HAP-1 (cell line): Measurements from ENCODE around the gene FRMD1.

Source experiments
- DNase-seq, 2 experiments: peaks; one replicate each; pipeline ENCODE4 v3.0.0-alpha.2; 2016 to 2020; ENCODE audit warnings: low spot score in 2 of 2
- H3K27me3 ChIP-seq: fragments of 250-450 bp; sonication (Bioruptor Pico); 2 replicates; pipeline ENCODE4 v1.5.1; 2020; ENCODE audit warnings: low read depth, mild to moderate bottlenecking, moderate library complexity
- H3K36me3 ChIP-seq: fragments of 250-450 bp; sonication (Bioruptor Pico); replicated peaks from 2 replicates; pipeline ENCODE4 v1.5.1; 2020; ENCODE audit warnings: mild to moderate bottlenecking
- H3K4me1 ChIP-seq: fragments of 250-450 bp; sonication (Bioruptor Pico); 2 replicates; pipeline ENCODE4 v1.5.1; 2020; ENCODE audit warnings: mild to moderate bottlenecking
- H3K4me3 ChIP-seq: fragments of 250-450 bp; sonication (Bioruptor Pico); 2 replicates; pipeline ENCODE4 v1.5.1; 2020; ENCODE audit warnings: mild to moderate bottlenecking, moderate library complexity
- H3K9me3 ChIP-seq: fragments of 250-450 bp; sonication (Bioruptor Pico); 2 replicates; pipeline ENCODE4 v1.5.1; 2020; ENCODE audit warnings: mild to moderate bottlenecking, moderate library complexity
- in situ Hi-C: fragments of 300-500 bp; cut with MboI; formaldehyde crosslinking; loops from 3 replicates; pipeline ENCODE4 v1.14.3; 2020; ENCODE audit warnings: low sequenced_read_pairs, inconsistent platforms, mixed read lengths

Gene FRMD1

GRCh38 chr6:168037856-168038255 is 41.2 kb downstream of the FRMD1 start:
- no peaks in the 10 kb centered on the region for H3K27me3 ChIP-seq
- in situ Hi-C loops, result no loop called here
- no peaks in the 10 kb centered on the region for H3K9me3 ChIP-seq
- H3K36me3 ChIP-seq, result no peaks in the 10 kb centered on the region
- DNase-seq, result no peak
- H3K4me3 ChIP-seq, result no peak overlapping the region
- H3K4me1 ChIP-seq, result peaks cover 14% of the 10 kb centered on the region

DNA sequence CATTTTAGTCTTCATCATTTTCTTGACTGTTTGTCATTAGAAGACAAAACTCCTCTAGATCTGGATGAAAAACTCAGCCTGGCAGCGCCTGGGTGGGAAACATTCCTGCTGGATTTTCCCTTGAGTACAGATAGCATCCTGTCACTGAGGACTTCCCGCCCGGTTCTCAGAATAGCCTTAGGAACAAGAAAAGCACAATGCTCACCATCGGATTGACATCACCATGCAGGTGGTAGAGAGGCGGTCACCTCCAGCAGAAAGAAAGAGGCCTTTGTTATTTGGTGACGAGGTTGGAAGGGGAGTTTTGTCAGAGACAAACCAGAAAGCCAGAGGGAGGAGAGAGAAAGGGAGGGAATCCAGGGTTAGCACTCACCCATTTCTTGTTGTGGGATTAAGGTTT is 41.8 kb downstream of the FRMD1 start:
- no peaks in the 10 kb centered on the region for H3K27me3 ChIP-seq
- H3K4me3 ChIP-seq, result no peak overlapping the region
- H3K9me3 ChIP-seq, result no peaks in the 10 kb centered on the region
- DNase-seq, result no peak
- H3K36me3 ChIP-seq, result no peaks in the 10 kb centered on the region
- in situ Hi-C loops, result no loop called here
- peaks cover 14% of the 10 kb centered on the region for H3K4me1 ChIP-seq

DNA sequence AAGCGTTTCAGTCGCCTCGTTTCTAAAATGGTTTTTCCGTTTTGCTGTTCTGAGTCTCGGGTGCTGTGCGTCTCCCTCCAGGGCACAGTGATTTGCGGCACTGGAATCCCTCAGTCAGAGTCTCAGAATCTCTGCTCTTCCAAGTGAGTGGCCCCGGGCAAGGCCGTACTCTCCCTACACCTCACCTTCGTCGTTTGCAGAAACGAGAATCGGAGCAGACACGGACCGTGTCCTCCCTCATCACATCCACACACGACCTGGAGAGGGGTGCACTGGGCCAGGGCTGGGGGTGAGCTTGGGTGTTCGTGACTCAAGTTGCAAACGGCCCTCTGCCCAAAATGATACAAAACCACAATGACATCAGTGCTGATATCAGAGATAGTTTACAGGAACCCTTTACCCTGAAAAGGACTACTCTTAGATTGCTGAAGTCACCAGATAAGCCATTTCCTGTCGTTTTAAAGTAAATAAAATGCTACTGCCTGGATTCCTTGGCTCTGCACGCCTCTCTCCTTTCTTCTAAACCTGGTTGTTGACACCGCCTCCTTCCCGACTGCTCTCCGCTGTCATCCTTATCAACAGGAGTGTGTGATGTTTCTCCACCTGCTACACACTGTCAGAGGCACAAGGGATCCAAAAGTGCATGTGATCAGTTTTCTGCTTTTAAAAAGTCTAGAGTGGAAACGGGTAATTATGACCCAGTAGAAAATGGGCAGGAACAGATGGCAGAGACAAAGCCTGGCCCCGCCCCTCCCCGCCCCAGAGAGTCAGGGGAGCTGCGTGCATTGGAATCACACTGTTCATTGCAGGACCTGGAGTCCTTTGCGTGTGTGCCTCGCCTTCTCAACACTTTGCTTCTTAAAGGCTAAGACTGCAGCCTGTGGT is 43.1 kb downstream of the FRMD1 start:
- H3K27me3 ChIP-seq, result no peaks in the 10 kb centered on the region
- in situ Hi-C loops, result no loop called here
- H3K36me3 ChIP-seq, result no peaks in the 10 kb centered on the region
- DNase-seq, result peak; percentile 14 to 72
- H3K4me1 ChIP-seq, result peaks cover 8% of the 10 kb centered on the region
- no peaks in the 10 kb centered on the region for H3K9me3 ChIP-seq
- peak overlapping the region; percentile 26 for H3K4me3 ChIP-seq

DNA sequence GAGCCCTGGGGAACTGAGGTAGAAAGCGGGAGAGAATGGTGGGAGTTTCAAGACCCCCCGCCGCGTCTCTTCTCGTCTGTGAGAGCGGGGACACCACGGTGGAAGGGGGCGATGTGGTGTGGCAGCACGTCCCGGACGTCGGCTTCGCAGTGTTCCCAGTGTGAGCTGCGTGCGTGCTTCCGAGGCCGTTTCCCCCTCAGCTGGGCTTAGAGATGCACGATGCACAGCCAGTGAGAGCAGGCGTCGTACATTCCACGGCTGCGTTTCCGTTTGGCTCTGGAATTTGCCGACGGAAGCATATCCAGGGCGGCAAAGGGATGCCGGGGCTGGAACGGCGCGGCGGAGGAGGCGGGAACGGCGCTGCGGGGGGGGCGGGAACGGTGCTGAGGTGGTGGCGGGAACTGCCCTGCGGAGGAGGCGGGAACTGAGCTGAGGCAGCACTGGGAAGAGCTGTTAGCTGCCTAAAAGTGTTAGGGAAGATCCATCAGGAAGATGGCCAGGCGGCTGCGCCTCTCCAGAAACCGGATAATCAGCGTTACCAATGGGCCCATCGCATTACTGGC is 43.8 kb downstream of the FRMD1 start:
- Histone ChIP-seq H3K36me3 (no peaks in the 10 kb centered on the region), H3K4me1 (peaks cover 8% of the 10 kb centered on the region), H3K4me3 (peak overlapping the region; percentile 26), H3K27me3 (no peaks in the 10 kb centered on the region), H3K9me3 (no peaks in the 10 kb centered on the region)
- peak; percentile 58 to 59 for DNase-seq
- in situ Hi-C loops, result no loop called here

DNA sequence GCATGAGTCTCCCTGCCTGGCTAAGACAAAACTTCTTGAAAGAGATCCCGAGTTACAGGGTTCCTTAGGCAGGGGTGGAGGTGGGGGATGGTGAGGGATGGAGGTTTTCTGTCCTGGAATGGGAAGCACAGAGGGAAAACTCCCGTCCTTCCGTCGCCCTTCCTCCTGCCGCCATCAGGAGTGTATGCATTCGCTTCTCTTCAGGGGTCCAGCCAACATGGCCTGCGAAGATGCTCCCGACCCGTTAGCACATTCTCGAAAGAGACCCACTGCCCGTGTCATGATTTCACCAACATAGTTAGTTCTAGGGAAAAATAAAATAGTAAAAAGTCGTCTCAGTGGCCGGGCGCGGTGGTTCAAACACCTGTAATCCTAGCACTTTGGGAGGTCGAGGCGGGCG is 44.5 kb downstream of the FRMD1 start:
- peaks cover 8% of the 10 kb centered on the region for H3K4me1 ChIP-seq
- no peak for DNase-seq
- H3K4me3 ChIP-seq, result no peak overlapping the region
- in situ Hi-C loops, result no loop called here
- H3K36me3 ChIP-seq, result no peaks in the 10 kb centered on the region
- no peaks in the 10 kb centered on the region for H3K27me3 ChIP-seq
- no peaks in the 10 kb centered on the region for H3K9me3 ChIP-seq

DNA sequence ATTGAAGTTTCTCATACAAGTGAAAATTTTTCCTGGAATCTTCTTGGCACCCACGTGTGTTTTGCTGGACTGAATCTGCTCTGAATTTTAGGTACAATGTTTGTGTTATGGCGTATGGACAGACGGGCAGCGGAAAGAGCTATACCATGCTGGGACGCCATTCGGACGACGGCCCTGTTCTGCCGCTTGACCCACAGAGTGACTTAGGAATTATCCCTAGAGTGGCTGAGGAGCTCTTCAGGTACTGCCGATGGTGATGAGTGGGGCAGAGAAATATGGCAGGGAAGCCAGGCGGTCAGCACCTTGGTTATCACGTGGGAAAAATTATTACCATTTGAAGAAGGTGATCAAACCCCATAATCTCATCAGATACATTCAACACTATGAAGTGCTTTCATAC is 45.2 kb downstream of the FRMD1 start:
- Histone ChIP-seq H3K4me1 (peaks cover 8% of the 10 kb centered on the region), H3K36me3 (no peaks in the 10 kb centered on the region), H3K27me3 (no peaks in the 10 kb centered on the region), H3K9me3 (no peaks in the 10 kb centered on the region), H3K4me3 (no peak overlapping the region)
- in situ Hi-C loops, result no loop called here
- DNase-seq, result no peak

DNA sequence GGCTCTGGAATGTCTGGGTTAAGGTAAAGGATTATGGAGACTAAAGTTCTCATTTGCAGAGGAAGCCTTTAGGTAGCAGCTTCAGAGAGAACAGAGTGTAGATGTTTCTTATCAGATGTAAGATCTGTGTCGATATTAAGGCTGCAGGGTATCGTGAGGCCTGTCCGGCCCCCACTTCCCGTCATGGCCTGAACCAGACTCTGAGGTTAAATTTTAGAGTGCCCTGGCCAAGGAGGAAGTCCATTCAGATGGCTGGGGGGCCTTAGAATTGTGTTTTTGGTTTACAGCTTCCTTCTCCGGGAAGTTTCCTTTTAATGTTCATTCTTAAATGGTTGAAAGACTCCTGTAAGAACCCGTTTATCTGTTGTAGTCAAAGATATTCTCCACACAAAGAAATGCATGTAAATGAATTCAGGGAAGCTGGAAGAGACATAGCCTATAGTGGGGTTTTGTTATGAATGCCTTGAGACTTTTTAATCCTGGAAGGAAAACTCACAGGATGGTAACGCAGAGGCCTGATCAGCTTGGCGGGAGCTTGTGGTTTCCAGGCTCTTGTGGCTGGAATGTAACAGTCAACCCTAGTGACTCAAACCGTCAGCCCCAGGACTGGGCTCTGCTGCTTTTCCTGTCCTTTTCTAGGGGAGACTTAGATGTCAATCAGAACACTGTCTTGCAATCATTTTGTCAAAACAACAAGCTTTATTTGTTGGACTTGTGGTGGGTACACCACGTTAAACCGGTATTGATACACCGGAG is 46.8 kb downstream of the FRMD1 start:
- H3K4me1 ChIP-seq, result peaks cover 8% of the 10 kb centered on the region
- no peaks in the 10 kb centered on the region for H3K9me3 ChIP-seq
- peak; percentile 14 to 35 for DNase-seq
- H3K36me3 ChIP-seq, result no peaks in the 10 kb centered on the region
- no peaks in the 10 kb centered on the region for H3K27me3 ChIP-seq
- no peak overlapping the region for H3K4me3 ChIP-seq
- in situ Hi-C loops, result no loop called here

- no peak overlapping the region for H3K4me3 ChIP-seq
- H3K4me1 ChIP-seq, result peaks cover 8% of the 10 kb centered on the region
- no peaks in the 10 kb centered on the region for H3K27me3 ChIP-seq
- no peak for DNase-seq
- H3K36me3 ChIP-seq, result no peaks in the 10 kb centered on the region
- H3K9me3 ChIP-seq, result no peaks in the 10 kb centered on the region
- in situ Hi-C loops, result no loop called here
These were observed 47.5 kb downstream of the FRMD1 start for GRCh38 chr6:168031411-168031971.

GRCh38 chr6:168030908-168031307 is 48.1 kb downstream of the FRMD1 start:
- Histone ChIP-seq H3K9me3 (no peaks in the 10 kb centered on the region), H3K4me1 (peaks cover 5% of the 10 kb centered on the region), H3K36me3 (no peaks in the 10 kb centered on the region), H3K4me3 (no peak overlapping the region), H3K27me3 (no peaks in the 10 kb centered on the region)
- no peak for DNase-seq
- in situ Hi-C loops, result no loop called here

- in situ Hi-C loops, result no loop called here
- H3K27me3 ChIP-seq, result no peaks in the 10 kb centered on the region
- no peaks in the 10 kb centered on the region for H3K36me3 ChIP-seq
- H3K4me3 ChIP-seq, result no peak overlapping the region
- H3K4me1 ChIP-seq, result no peaks in the 10 kb centered on the region; the same call in 1 of the 2 replicates
- H3K9me3 ChIP-seq, result no peaks in the 10 kb centered on the region
- DNase-seq, result no peak
These were observed 48.7 kb downstream of the FRMD1 start for GRCh38 chr6:168030218-168030746.

GRCh38 chr6:168029459-168030217 is 49.4 kb downstream of the FRMD1 start:
- Histone ChIP-seq H3K4me3 (no peak overlapping the region), H3K9me3 (no peaks in the 10 kb centered on the region), H3K36me3 (no peaks in the 10 kb centered on the region), H3K27me3 (no peaks in the 10 kb centered on the region), H3K4me1 (no peaks in the 10 kb centered on the region; the same call in 1 of the 2 replicates)
- in situ Hi-C loops, result no loop called here
- DNase-seq, result no peak

DNA sequence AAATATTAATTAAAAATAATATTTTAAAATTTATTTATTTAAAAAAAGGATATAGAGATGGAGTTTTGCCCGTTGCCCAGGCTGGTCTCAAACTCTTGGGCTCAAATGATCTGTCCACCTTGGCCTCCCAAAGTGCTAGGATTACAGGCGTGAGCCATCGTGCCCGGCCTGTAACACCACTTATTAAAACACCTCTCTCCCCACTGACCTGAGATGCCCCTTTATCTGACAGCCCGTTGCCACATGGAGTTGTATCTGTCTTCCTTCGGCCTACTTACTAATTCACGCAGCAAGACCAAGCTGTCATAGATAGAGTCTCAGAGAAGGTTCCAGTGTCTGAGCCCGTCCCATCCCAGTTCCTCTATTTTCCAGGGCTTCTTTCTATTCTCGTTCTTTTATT is 50.8 kb downstream of the FRMD1 start:
- H3K36me3 ChIP-seq, result no peaks in the 10 kb centered on the region
- H3K9me3 ChIP-seq, result no peaks in the 10 kb centered on the region
- no peaks in the 10 kb centered on the region; the same call in 1 of the 2 replicates for H3K4me1 ChIP-seq
- H3K4me3 ChIP-seq, result no peak overlapping the region
- in situ Hi-C loops, result no loop called here
- H3K27me3 ChIP-seq, result no peaks in the 10 kb centered on the region
- DNase-seq, result no peak

GRCh38 chr6:168027521-168027920 is 51.5 kb downstream of the FRMD1 start:
- no peak overlapping the region for H3K4me3 ChIP-seq
- H3K4me1 ChIP-seq, result no peaks in the 10 kb centered on the region; the same call in 1 of the 2 replicates
- no peak for DNase-seq
- H3K36me3 ChIP-seq, result no peaks in the 10 kb centered on the region
- H3K27me3 ChIP-seq, result no peaks in the 10 kb centered on the region
- in situ Hi-C loops, result no loop called here
- H3K9me3 ChIP-seq, result no peaks in the 10 kb centered on the region
